Measurements from ENCODE around the gene ANXA4. TPM values are rescaled to one million over a fixed set of nuclear protein-coding genes. Genes with fewer than 3 reads are reported as not detected.

Gene ANXA4
- total RNA-seq, 1 experiment from 2014 or later = 9.5 TPM

DNA sequence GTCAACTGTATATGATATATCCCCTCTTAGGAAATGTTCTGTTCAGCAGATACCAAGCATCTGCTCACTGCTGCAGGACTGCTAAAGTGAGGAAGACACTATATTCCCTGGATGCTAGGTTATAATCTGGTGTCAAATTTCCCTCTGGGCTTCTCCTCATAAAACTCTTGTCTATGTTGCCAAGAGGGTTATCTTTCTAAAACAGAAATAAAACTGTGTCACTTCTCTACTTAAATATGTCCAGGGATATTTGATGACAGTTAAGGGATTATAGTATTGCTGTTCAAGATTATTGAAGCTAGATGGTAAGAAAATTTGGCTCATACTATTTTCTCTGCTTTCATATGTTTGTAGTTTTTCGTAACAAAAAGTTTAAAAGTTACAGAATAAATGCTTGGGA is 121.4 kb downstream of the ANXA4 start (continued):
- TF ChIP-seq, protein P1, sequence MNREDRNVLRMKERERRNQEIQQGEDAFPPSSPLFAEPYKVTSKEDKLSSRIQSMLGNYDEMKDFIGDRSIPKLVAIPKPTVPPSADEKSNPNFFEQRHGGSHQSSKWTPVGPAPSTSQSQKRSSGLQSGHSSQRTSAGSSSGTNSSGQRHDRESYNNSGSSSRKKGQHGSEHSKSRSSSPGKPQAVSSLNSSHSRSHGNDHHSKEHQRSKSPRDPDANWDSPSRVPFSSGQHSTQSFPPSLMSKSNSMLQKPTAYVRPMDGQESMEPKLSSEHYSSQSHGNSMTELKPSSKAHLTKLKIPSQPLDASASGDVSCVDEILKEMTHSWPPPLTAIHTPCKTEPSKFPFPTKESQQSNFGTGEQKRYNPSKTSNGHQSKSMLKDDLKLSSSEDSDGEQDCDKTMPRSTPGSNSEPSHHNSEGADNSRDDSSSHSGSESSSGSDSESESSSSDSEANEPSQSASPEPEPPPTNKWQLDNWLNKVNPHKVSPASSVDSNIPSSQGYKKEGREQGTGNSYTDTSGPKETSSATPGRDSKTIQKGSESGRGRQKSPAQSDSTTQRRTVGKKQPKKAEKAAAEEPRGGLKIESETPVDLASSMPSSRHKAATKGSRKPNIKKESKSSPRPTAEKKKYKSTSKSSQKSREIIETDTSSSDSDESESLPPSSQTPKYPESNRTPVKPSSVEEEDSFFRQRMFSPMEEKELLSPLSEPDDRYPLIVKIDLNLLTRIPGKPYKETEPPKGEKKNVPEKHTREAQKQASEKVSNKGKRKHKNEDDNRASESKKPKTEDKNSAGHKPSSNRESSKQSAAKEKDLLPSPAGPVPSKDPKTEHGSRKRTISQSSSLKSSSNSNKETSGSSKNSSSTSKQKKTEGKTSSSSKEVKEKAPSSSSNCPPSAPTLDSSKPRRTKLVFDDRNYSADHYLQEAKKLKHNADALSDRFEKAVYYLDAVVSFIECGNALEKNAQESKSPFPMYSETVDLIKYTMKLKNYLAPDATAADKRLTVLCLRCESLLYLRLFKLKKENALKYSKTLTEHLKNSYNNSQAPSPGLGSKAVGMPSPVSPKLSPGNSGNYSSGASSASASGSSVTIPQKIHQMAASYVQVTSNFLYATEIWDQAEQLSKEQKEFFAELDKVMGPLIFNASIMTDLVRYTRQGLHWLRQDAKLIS (CRISPR knock-in tag; IDR thresholded peaks at IDR 0.05; ENCODE audit: borderline replicate concordance) = no peak
- TF ChIP-seq RORB (CRISPR knock-in tag; IDR thresholded peaks at IDR 0.05) = no peak
- no peak for TF ChIP-seq ZNF219 (CRISPR knock-in tag; IDR thresholded peaks at IDR 0.05; ENCODE audit: borderline replicate concordance)

Other genes with a start within 250 kb of the ANXA4 start
- gene AAK1, start 98.4 kb upstream of the ANXA4 start, total RNA-seq (2021) = 32.3 to 35.7 TPM (median 35.6 TPM) in 3 replicates
- 17.2 to 21.6 TPM (median 20.5 TPM) in 3 replicates for gene GMCL1, start 87.5 kb downstream of the ANXA4 start, total RNA-seq (2021)
- 38.4 to 45.9 TPM (median 39.9 TPM) in 3 replicates for gene SNRNP27, start 151.8 kb downstream of the ANXA4 start, total RNA-seq (2021)
- gene MXD1, start 173.0 kb downstream of the ANXA4 start, total RNA-seq (2021) = 1.5 to 2.3 TPM (median 1.6 TPM) in 3 replicates
- gene ASPRV1, start 219.5 kb downstream of the ANXA4 start, total RNA-seq (2021) = 0.73 to 1.3 TPM (median 1.1 TPM) in 3 replicates